ENCODE measurements around the gene PHACTR1.

PHACTR1 gene

GRCh38 chr6:12804952-12805645, 88.5 kb downstream of the PHACTR1 start:
- DNase-seq: no peak

GRCh38 chr6:12806136-12806535, 89.6 kb downstream of the PHACTR1 start:
- DNase-seq: no peak

GRCh38 chr6:12806796-12807195, 90.2 kb downstream of the PHACTR1 start:
- no peak for DNase-seq

- no peak for DNase-seq
Measured at GRCh38 chr6:12811519-12811918, 95.0 kb downstream of the PHACTR1 start.

- no peak for DNase-seq
Measured at GRCh38 chr6:12813321-12813720, 96.8 kb downstream of the PHACTR1 start.

- no peak for DNase-seq
Measured at GRCh38 chr6:12814015-12814414, 97.4 kb downstream of the PHACTR1 start.

- DNase-seq: no peak
Measured at GRCh38 chr6:12815089-12815488, 98.5 kb downstream of the PHACTR1 start.

- DNase-seq: no peak
Measured at GRCh38 chr6:12815884-12816600, 99.5 kb downstream of the PHACTR1 start.

GRCh38 chr6:12818324-12818723, 101.8 kb downstream of the PHACTR1 start:
- no peak for DNase-seq

- DNase-seq: no peak
Measured at GRCh38 chr6:12823847-12824246, 107.3 kb downstream of the PHACTR1 start.

- DNase-seq: no peak
Measured at GRCh38 chr6:12826584-12826983, 110.0 kb downstream of the PHACTR1 start.

GRCh38 chr6:12827921-12828320, 111.4 kb downstream of the PHACTR1 start:
- DNase-seq: no peak

GRCh38 chr6:12832226-12832735, 115.7 kb downstream of the PHACTR1 start:
- DNase-seq: no peak

- no peak for DNase-seq
Measured at GRCh38 chr6:12836009-12836408, 119.4 kb downstream of the PHACTR1 start.

- no peak for DNase-seq
Measured at GRCh38 chr6:12841619-12842018, 125.1 kb downstream of the PHACTR1 start.

GRCh38 chr6:12842114-12842513, 125.5 kb downstream of the PHACTR1 start:
- DNase-seq: no peak

GRCh38 chr6:12842658-12843057, 126.1 kb downstream of the PHACTR1 start:
- DNase-seq: no peak

- DNase-seq: no peak
Measured at GRCh38 chr6:12844284-12845223, 128.0 kb downstream of the PHACTR1 start.

- no peak for DNase-seq
Measured at GRCh38 chr6:12845224-12846004, 128.8 kb downstream of the PHACTR1 start.

GRCh38 chr6:12848964-12849808, 132.6 kb downstream of the PHACTR1 start:
- DNase-seq: no peak

- no peak for DNase-seq
Measured at GRCh38 chr6:12849809-12850198, 133.2 kb downstream of the PHACTR1 start.
